Measurements from ENCODE around the gene ST14.

DNA sequence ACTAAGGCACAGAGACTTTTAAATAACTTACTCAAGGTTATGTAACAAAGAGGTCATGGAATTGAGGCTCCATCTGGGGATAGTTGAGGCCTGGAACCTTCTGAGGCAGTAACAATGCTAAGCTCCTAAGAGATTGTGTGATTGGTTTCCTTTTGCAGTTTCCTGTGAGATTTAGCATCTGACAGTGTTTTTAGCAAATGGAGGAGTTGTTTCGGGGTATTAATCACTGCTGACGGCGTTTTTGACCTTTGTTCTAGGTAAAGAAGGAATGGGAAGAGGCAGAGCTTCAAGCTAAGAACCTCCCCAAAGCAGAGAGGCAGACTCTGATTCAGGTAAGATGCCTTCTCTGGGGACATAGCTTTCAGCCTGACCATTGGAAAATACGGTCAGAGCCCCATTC, 32.1 kb upstream of the ST14 start:
- no peak for TF ChIP-seq ZFX (IDR thresholded peaks at IDR 0.05)
- TF ChIP-seq, protein P1, sequence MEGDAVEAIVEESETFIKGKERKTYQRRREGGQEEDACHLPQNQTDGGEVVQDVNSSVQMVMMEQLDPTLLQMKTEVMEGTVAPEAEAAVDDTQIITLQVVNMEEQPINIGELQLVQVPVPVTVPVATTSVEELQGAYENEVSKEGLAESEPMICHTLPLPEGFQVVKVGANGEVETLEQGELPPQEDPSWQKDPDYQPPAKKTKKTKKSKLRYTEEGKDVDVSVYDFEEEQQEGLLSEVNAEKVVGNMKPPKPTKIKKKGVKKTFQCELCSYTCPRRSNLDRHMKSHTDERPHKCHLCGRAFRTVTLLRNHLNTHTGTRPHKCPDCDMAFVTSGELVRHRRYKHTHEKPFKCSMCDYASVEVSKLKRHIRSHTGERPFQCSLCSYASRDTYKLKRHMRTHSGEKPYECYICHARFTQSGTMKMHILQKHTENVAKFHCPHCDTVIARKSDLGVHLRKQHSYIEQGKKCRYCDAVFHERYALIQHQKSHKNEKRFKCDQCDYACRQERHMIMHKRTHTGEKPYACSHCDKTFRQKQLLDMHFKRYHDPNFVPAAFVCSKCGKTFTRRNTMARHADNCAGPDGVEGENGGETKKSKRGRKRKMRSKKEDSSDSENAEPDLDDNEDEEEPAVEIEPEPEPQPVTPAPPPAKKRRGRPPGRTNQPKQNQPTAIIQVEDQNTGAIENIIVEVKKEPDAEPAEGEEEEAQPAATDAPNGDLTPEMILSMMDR (conservative IDR thresholded peaks at IDR 0.05): no peak
